PC-9 (cell line): Measurements from ENCODE around the gene DSC2.

ENCODE experiments used
- EZH2 ChIP-seq: fragments of 200-600 bp; sonication (generic); IDR thresholded peaks from 2 replicates; pipeline ENCODE4 v1.8.0; 2017; ENCODE audit warnings: antibody characterized with exemption, low read depth
- TF ChIP-seq, protein P1 (sequence below): fragments of 200-600 bp; sonication (generic); conservative IDR thresholded peaks from 2 replicates; pipeline ENCODE4 v1.6.1; 2017; ENCODE audit warnings: mixed run types, antibody characterized with exemption, mild to moderate bottlenecking, moderate library complexity

DNA sequence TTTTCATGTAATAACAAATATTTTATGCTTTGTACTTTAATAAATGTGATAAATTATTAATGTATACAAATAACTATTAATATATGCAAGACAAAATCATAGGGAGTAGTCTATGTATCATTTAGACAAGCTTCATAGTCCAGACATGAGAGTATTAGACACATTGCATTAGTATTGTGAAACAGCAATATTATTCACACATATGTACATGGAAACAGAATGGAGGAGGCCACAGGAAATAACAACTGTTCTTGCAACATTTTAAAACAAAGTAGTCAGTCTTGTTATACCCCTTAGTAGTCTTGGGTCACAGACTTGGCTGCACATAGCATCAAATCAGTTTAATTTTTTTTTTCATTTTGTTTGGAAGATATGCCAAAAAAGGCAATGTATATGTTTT lies 44.6 kb upstream of the DSC2 start:
- TF ChIP-seq, protein P1, sequence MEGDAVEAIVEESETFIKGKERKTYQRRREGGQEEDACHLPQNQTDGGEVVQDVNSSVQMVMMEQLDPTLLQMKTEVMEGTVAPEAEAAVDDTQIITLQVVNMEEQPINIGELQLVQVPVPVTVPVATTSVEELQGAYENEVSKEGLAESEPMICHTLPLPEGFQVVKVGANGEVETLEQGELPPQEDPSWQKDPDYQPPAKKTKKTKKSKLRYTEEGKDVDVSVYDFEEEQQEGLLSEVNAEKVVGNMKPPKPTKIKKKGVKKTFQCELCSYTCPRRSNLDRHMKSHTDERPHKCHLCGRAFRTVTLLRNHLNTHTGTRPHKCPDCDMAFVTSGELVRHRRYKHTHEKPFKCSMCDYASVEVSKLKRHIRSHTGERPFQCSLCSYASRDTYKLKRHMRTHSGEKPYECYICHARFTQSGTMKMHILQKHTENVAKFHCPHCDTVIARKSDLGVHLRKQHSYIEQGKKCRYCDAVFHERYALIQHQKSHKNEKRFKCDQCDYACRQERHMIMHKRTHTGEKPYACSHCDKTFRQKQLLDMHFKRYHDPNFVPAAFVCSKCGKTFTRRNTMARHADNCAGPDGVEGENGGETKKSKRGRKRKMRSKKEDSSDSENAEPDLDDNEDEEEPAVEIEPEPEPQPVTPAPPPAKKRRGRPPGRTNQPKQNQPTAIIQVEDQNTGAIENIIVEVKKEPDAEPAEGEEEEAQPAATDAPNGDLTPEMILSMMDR, result no peak
- TF ChIP-seq EZH2, result no peak
